Panc1 (cell line): ENCODE results near the gene TEKT3.

ENCODE experiments used
- POLR2AphosphoS5 ChIP-seq: IDR thresholded peaks from 2 replicates; pipeline ENCODE4 v1.6.1; 2012; ENCODE audit warnings: mild to moderate bottlenecking, low read depth, low read length, moderate library complexity
- TCF7L2 ChIP-seq: IDR thresholded peaks from 2 replicates; pipeline ENCODE4 v1.6.1; 2011; ENCODE audit warnings: mild to moderate bottlenecking, low read depth, low read length, inconsistent platforms
- TF ChIP-seq, protein P1 (sequence below): fragments of 450-650 bp; IDR thresholded peaks from 2 replicates; pipeline ENCODE4 v1.5.1; 2017; ENCODE audit warnings: mild to moderate bottlenecking
- TF ChIP-seq, protein P2 (sequence below), 2 experiments: IDR thresholded peaks; 2 replicates each; pipeline ENCODE4 v1.6.1; 2011 to 2012; ENCODE audit warnings: low read depth in 2 of 2, control low read depth in 1 of 2, low read length in 1 of 2, mild to moderate bottlenecking in 1 of 2, moderate library complexity in 1 of 2; ENCODE audit not compliant: insufficient read depth in 1 of 2

DNA sequence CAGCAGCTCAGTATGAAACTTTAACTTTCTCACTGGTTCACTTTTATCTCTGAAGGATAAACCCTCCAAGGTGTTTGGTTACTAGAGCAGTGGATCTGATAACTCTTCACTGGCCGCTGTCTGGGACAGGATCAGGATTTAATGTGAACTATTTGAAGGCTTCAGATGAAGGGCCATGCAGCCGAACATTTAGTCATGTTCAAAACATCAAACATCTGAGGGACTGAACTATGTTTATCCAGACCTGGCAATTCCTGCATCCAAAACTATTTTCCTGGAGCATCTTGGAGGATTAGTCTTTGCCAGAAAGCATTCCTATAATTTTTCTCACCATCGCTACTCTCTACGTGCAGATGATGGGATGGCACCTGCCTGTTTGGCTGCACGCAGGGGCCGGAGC is 55.9 kb downstream of the TEKT3 start:
- TF ChIP-seq, protein P1, sequence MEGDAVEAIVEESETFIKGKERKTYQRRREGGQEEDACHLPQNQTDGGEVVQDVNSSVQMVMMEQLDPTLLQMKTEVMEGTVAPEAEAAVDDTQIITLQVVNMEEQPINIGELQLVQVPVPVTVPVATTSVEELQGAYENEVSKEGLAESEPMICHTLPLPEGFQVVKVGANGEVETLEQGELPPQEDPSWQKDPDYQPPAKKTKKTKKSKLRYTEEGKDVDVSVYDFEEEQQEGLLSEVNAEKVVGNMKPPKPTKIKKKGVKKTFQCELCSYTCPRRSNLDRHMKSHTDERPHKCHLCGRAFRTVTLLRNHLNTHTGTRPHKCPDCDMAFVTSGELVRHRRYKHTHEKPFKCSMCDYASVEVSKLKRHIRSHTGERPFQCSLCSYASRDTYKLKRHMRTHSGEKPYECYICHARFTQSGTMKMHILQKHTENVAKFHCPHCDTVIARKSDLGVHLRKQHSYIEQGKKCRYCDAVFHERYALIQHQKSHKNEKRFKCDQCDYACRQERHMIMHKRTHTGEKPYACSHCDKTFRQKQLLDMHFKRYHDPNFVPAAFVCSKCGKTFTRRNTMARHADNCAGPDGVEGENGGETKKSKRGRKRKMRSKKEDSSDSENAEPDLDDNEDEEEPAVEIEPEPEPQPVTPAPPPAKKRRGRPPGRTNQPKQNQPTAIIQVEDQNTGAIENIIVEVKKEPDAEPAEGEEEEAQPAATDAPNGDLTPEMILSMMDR: no peak
- TF ChIP-seq, protein P2, sequence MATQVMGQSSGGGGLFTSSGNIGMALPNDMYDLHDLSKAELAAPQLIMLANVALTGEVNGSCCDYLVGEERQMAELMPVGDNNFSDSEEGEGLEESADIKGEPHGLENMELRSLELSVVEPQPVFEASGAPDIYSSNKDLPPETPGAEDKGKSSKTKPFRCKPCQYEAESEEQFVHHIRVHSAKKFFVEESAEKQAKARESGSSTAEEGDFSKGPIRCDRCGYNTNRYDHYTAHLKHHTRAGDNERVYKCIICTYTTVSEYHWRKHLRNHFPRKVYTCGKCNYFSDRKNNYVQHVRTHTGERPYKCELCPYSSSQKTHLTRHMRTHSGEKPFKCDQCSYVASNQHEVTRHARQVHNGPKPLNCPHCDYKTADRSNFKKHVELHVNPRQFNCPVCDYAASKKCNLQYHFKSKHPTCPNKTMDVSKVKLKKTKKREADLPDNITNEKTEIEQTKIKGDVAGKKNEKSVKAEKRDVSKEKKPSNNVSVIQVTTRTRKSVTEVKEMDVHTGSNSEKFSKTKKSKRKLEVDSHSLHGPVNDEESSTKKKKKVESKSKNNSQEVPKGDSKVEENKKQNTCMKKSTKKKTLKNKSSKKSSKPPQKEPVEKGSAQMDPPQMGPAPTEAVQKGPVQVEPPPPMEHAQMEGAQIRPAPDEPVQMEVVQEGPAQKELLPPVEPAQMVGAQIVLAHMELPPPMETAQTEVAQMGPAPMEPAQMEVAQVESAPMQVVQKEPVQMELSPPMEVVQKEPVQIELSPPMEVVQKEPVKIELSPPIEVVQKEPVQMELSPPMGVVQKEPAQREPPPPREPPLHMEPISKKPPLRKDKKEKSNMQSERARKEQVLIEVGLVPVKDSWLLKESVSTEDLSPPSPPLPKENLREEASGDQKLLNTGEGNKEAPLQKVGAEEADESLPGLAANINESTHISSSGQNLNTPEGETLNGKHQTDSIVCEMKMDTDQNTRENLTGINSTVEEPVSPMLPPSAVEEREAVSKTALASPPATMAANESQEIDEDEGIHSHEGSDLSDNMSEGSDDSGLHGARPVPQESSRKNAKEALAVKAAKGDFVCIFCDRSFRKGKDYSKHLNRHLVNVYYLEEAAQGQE (IDR thresholded peaks at IDR 0.05; ENCODE audit: insufficient read depth in 1 of 2, low read depth in 2 of 2, low read length in 1 of 2): no peak
- TF ChIP-seq POLR2AphosphoS5 (no peak), TCF7L2 (no peak)
